HG03378 (cell line): ENCODE data around the gene AKR7A2.
"Not testable (repeated sequence)": the region's sequence is repeated elsewhere in the genome, so short reads cannot be mapped to it uniquely, and the experiment has no call there.

Experiments used
- ATAC-seq: cut with Tn5 transposase; IDR thresholded peaks from one replicate; pipeline ENCODE4 v1.9.1; 2021; ENCODE audit warnings: mild to moderate bottlenecking, moderate library complexity; ENCODE audit not compliant: unreplicated experiment

Gene AKR7A2

DNA sequence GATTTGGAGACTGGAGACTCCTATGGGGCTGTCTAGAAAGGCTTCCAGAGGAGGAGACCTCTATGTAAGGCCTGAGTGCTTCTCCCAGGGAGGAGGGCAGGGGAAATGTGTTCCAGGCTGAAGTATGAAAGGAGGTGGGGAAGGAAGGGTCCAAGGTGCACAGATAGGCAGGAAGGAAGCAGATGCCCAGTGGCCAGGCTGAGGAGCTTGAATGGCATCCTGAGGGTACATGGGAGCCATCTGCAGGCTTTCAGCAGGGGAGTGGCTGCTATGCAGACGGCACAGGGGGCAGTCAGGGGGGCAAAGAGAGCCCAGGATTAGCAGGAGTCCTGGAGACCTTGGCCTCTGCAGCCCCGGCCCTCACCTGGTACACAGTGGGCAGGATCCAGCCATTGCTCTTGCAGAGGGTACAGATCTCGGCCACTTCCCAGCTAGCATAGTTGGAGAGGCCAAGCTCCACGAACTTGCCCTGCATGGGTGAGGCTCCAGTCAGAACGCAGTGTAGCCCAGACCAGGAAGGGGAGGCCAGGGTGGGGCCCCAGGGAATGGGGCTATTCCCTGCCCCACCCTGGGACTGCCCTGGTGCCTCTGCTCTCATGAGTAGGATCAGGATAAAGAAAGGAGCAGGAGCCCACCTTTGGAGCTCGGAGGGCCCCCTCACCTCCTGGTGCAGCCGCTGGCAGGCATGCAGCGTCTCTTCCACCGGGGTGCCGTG lies 4.0 kb downstream of the AKR7A2 start:
- no peak for ATAC-seq

GRCh38 chr1:19306941-19307340 lies 5.0 kb downstream of the AKR7A2 start:
- ATAC-seq = no peak

GRCh38 chr1:19305880-19306279 lies 6.1 kb downstream of the AKR7A2 start:
- ATAC-seq = no peak

DNA sequence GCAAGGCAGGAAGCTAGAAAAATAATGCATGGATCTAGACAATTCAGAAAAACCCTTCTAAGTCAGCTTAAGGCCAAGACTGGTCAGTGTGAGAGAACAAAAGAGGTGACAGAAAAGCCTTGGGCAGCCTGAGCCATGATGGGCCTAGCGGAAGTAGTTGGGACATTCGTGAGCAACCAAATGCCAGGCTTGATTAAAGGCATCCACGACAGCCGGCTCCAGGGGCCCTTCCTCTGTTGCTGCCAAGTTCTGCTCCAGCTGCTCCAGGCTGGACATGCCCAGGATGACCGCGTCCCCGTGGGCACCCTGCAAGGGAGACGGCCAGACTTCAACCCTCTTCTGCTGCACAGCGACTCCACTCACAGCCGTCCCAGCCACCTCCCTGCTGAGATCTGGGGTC lies 7.9 kb downstream of the AKR7A2 start:
- not testable (repeated sequence) for ATAC-seq

DNA sequence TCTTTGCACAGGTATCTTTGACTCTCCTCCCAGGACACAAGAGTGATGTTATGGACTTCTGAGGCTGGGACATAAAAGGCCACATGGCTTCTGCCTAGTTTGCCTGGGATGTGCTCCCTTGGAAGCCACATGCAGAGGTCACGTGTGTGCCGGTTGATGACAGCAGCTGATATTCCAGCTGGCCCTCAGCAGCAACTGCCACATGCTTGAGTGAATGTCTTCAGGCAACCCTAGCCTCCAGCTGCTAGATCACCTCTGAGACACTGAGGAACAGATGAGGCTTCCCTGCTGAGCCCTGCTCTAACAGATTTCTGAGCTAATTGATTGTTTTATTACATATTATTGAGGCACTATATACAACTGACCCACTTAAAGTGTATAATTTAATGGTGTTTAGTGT lies 11.7 kb downstream of the AKR7A2 start:
- ATAC-seq = no peak

GRCh38 chr1:19294638-19295037 lies 17.3 kb downstream of the AKR7A2 start:
- no peak for ATAC-seq

GRCh38 chr1:19289244-19289643 lies 22.7 kb downstream of the AKR7A2 start:
- no peak for ATAC-seq

DNA sequence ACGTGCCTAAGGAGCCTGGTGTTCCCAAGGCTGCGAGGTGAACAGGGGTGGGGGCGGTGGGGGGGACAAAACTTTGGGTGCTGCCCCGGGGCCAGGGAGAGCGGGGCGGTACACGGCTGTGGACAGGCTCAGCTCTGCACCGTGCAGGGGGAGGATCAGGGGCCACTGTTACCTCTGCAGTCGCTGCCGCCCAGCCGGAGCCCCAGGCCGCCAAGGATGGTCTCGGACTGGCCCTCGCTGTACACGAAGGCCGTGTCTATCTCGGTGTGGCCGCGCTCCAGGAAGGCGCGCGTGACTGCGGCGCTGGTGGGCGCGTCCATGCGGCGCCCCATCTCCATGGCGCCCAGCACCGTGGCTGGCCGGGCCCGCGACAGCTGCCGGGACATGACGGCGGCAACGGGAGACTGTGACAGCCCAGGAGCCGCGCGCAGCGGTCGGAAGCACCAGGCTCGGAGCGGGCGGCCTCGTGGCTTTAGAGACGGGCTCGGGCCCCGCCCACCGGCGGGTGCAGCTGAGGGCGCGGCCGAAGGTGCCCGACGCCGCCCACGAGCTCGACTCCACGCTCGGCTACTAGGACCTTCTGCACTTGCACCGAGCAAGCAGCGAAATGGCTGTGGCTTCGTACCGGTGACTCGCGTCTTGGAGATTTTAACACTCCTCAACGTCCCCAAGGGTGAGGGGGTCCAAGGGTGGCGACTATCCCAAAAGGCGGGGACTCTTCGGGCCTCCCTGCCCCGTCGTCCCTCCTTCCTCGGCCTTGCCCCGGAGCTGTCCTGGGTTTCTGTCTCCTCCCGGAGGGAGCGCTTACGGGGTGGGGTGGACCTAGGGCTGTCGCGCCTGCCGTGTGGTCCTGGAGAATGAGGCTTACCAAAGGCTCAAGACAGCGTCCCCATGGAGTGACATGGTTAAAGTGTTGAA lies 23.4 kb downstream of the AKR7A2 start, which contains the start of gene AKR7A3:
TSS of gene AKR7A3 (minus strand) at position 447 of the 918 bp plus-strand sequence. CDS start at position 386, 61 bp downstream.
- not testable (repeated sequence) for ATAC-seq

GRCh38 chr1:19287436-19288185 lies 24.3 kb downstream of the AKR7A2 start:
- ATAC-seq = no peak

DNA sequence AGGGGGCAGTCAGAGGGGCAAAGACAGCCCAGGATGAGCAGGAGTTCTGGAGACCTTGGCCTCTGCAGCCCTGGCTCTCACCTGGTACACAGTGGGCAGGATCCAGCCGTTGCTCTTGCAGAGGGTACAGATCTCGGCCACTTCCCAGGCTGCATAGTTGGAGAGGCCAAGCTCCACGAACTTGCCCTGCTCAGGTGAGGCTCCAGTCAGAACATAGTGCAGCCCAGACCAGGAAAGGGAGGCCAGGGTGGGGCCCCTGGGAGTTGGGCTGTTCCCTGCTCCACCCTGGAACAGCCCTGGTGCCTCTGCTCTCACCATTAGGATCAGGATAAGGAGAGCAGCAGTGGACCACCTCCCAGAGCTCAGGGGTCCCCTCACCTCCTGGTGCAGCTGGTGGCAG lies 26.1 kb downstream of the AKR7A2 start:
- not testable (repeated sequence) for ATAC-seq

DNA sequence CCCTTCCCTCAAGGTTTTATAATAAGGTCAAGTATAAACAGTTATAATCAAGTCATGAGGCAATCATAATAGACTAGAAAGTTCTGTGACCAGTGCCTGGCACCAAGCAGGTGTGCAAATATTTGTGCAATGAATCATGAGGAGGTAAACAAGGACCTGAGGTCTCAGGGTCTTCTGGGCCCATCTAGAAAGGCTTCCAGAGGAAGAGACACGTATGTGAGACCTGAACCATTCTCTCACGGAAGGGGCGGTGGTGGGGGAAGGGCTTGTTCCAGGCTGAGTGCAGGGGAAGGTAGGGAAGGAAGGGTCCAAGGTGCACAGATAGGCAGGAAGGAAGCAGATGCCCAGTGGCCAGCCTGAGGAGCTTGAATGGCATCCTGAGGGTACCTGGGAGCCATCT lies 26.6 kb downstream of the AKR7A2 start:
- not testable (repeated sequence) for ATAC-seq

- ATAC-seq = no peak
These were observed 27.1 kb downstream of the AKR7A2 start for GRCh38 chr1:19284881-19285280.

GRCh38 chr1:19283891-19284290 lies 28.1 kb downstream of the AKR7A2 start:
- ATAC-seq = no peak

DNA sequence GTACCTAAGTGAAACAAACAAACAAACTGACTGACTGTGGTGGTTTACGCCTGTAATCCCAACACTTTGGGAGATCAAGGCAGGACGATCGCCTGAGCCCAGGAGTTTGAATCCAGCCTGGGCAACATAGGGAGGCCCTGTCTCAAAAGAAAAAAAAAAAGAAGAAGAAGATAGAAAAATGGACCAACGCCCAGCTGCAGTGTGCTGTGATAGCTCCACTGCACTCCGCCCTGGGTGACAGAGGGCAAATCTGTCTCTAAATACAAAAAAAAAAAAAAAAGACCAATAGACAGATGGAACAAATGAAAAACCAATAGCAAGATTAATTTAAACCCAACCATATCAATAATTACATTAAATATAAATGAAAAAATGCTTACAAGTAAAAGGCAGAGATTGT lies 37.3 kb downstream of the AKR7A2 start:
- no peak for ATAC-seq

- not testable (repeated sequence) for ATAC-seq
These were observed 38.0 kb downstream of the AKR7A2 start for GRCh38 chr1:19273844-19274531.

- ATAC-seq = no peak
These were observed 38.7 kb downstream of the AKR7A2 start for GRCh38 chr1:19273106-19273843.

- no peak for ATAC-seq
These were observed 39.9 kb downstream of the AKR7A2 start for GRCh38 chr1:19272064-19272463.

GRCh38 chr1:19270343-19270730 lies 41.6 kb downstream of the AKR7A2 start:
- ATAC-seq = not testable (repeated sequence)

DNA sequence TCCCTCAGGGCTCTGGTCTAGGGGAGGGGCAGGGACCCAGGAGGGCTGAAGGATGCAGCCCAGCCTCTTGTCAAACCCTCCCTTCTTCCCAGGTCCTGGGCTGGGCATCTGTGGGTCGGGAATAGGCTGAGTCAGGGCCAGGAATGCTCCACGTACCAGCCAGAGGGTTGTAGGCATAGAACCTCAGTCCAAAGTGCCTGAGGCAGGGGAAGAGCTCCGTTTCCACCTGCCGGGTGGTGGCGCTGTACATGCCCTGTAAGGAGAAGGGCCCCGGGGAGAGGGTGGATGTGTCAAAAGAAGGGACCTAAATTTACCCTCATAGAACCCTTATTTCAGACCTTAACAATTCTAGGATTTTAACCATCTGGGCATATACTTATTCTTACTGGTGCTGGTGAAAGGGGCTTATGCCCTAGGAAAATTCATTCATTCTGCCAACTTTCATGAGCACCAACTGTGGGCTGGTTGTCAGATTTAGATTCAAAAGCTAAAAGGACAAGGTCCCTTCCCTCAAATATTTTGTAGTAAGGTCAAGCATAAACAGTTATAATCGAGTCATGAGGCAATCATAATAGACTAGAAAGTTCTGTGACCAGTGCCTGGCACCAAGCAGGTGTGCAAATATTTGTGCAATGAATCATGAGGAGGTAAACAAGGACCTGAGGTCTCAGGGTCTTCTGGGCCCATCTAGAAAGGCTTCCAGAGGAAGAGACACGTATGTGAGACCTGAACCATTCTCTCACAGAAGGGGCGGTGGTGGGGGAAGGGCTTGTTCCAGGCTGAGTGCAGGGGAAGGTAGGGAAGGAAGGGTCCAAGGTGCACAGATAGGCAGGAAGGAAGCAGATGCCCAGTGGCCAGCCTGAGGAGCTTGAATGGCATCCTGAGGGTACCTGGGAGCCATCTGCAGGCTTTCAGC lies 42.3 kb downstream of the AKR7A2 start:
- not testable (repeated sequence) for ATAC-seq
